Stimulated activated CD8-positive, alpha-beta memory T cell treated with anti-CD3 and anti-CD28 coated beads, Interleukin-15, amount 100 ng/mL, for 48 hours (primary cell): ENCODE data around the gene PSMC3IP.
"Not testable (repeated sequence)": the region's sequence is repeated elsewhere in the genome, so short reads cannot be mapped to it uniquely, and the experiment has no call there.

ENCODE experiments used
- DNase-seq, 2 donors: peaks; one replicate each; pipeline ENCODE4 v3.0.0-alpha.2; 2020; ENCODE audit warnings: low read depth in 2 of 2

The PSMC3IP gene

GRCh38 chr17:42577532-42578281 is at the start of gene PSMC3IP:
Gene PSMC3IP (minus strand): TSS chr17:42577729. CDS start chr17:42577686, 43 bp downstream.
- DNase-seq: peak; percentile 93

- DNase-seq: no peak
These were observed 46.4 kb upstream of the PSMC3IP start for GRCh38 chr17:42623732-42624596.

GRCh38 chr17:42623271-42623670 is 45.7 kb upstream of the PSMC3IP start:
- DNase-seq: no peak

- not testable (repeated sequence) for DNase-seq
These were observed 44.5 kb upstream of the PSMC3IP start for GRCh38 chr17:42621987-42622386.

- DNase-seq: no peak
These were observed 41.1 kb upstream of the PSMC3IP start for GRCh38 chr17:42618442-42619150.

GRCh38 chr17:42617956-42618431 is 40.5 kb upstream of the PSMC3IP start:
- no peak for DNase-seq

GRCh38 chr17:42613699-42614295 is 36.3 kb upstream of the PSMC3IP start:
- no peak for DNase-seq

GRCh38 chr17:42612013-42612412 is 34.5 kb upstream of the PSMC3IP start:
- no peak for DNase-seq

- DNase-seq: peak in 1 of 2 donors; percentile 3
These were observed 32.6 kb upstream of the PSMC3IP start for GRCh38 chr17:42609814-42610801.

GRCh38 chr17:42609182-42609813 is 31.8 kb upstream of the PSMC3IP start, which contains the start of the genes RETREG3 and TUBG1:
Gene RETREG3 (minus strand): TSS chr17:42609374. CDS start chr17:42609324, 50 bp downstream.
Gene TUBG1 (plus strand): TSS chr17:42609683. CDS start chr17:42609738, 55 bp downstream.
- DNase-seq: peak; percentile 99 to 100

GRCh38 chr17:42608305-42609181 is 31.0 kb upstream of the PSMC3IP start:
- no peak for DNase-seq

- DNase-seq: no peak
These were observed 30.2 kb upstream of the PSMC3IP start for GRCh38 chr17:42607769-42608168.

- DNase-seq: no peak
These were observed 25.8 kb upstream of the PSMC3IP start for GRCh38 chr17:42603318-42603717.

GRCh38 chr17:42598905-42599304 is 21.4 kb upstream of the PSMC3IP start:
- DNase-seq: no peak

- no peak for DNase-seq
These were observed 18.9 kb upstream of the PSMC3IP start for GRCh38 chr17:42596386-42596785.

GRCh38 chr17:42591411-42591810 is 13.9 kb upstream of the PSMC3IP start:
- DNase-seq: no peak

- no peak for DNase-seq
These were observed 13.4 kb upstream of the PSMC3IP start for GRCh38 chr17:42590886-42591285.

- no peak for DNase-seq
These were observed 9.1 kb upstream of the PSMC3IP start for GRCh38 chr17:42586514-42587230.
